Sigmoid colon (tissue), 7 donors: Measurements from ENCODE around the gene EXT2. TPM values are rescaled to one million over a fixed set of nuclear protein-coding genes. Genes with fewer than 3 reads are reported as not detected.

Experiments
- DNase-seq: peaks from one replicate; pipeline ENCODE4 v3.0.0-alpha.2; 2019
- H3K27ac ChIP-seq, 4 donors: fragments of 200-600 bp; sonication (generic); one replicate each; pipeline ENCODE4 v1.5.1; 2016 to 2019; ENCODE audit warnings: mild to moderate bottlenecking in 1 of 4
- H3K27me3 ChIP-seq, 3 donors: fragments of 200-600 bp; sonication (generic); one replicate each; pipeline ENCODE4 v1.5.1; 2019; ENCODE audit warnings: mild to moderate bottlenecking in 1 of 3
- H3K36me3 ChIP-seq, 4 donors: fragments of 200-600 bp; sonication (generic); one replicate each; pipeline ENCODE4 v1.5.1; 2016 to 2019
- H3K4me1 ChIP-seq, 4 donors: fragments of 200-600 bp; sonication (generic); one replicate each; pipeline ENCODE4 v1.5.1; 2017 to 2019
- H3K4me3 ChIP-seq, 4 donors: fragments of 200-600 bp; sonication (generic); one replicate each; pipeline ENCODE4 v1.5.1; 2017 to 2019; ENCODE audit warnings: mild to moderate bottlenecking in 2 of 4, moderate library complexity in 1 of 4
- H3K9me3 ChIP-seq, 4 donors: fragments of 200-600 bp in 3 of 4; sonication (generic) in 3 of 4; one replicate each; pipeline versions ENCODE4 v1.5.1 to v1.6.1; 2013 to 2019
- CTCF ChIP-seq, 4 experiments: fragments of 450-650 bp in 3 of 4; fragments of 200-600 bp in 1 of 4; IDR thresholded peaks; one replicate each; pipeline ENCODE4 v1.5.1; 2016 to 2019; ENCODE audit warnings: antibody characterized with exemption in 4 of 4, mild to moderate bottlenecking in 3 of 4, moderate library complexity in 2 of 4
- EP300 ChIP-seq, 4 donors: sonication (generic); formaldehyde crosslinking; IDR thresholded peaks; one replicate each; pipeline ENCODE4 v1.6.1; 2017; ENCODE audit warnings: antibody characterized with exemption in 4 of 4
- POLR2A ChIP-seq, 2 donors: fragments of 450-650 bp; IDR thresholded peaks; one replicate each; pipeline ENCODE4 v1.6.1; 2016; ENCODE audit warnings: antibody characterized with exemption in 2 of 2, mild to moderate bottlenecking in 2 of 2, moderate library complexity in 2 of 2
- POLR2AphosphoS5 ChIP-seq, 4 donors: sonication (generic); formaldehyde crosslinking; IDR thresholded peaks; one replicate each; pipeline ENCODE4 v1.6.1; 2017; ENCODE audit warnings: antibody characterized with exemption in 4 of 4
- WGBS, 2 donors: extraction: QIAGEN DNeasy Blood & Tissue Kit; methylation state at CpG; one replicate each; pipeline ENCODE4 v1.1.7; 2013; 5-methylcytosine and 5-hydroxymethylcytosine counted together
- intact Hi-C: fragments of 100-400 bp; cut with DNase I; formaldehyde crosslinking; loops from one replicate; pipeline ENCODE4 v1.15.1; 2023
- polyA plus RNA-seq, 3 donors: library from polyadenylated mRNA; stranded (reverse); fragments of 200-250 nt; gene quantifications; one replicate each; pipeline ENCODE4 v1.2.3, GENCODE V29; 2013
- total RNA-seq, 4 donors: library from RNA; depleted of rRNA; stranded (reverse); fragments of >200 nt; gene quantifications; one replicate each; pipeline ENCODE4 v1.1.0, GENCODE V29; 2016
- donor health status: healthy with polysubstance abuse.
- donor health status: Bipolar disorder and iron deficiency.
- donor health status: healthy.

EXT2 gene
- total and polyA plus RNA-seq, 7 donors, result 6.6 to 68.1 (median 46.3) TPM

DNA sequence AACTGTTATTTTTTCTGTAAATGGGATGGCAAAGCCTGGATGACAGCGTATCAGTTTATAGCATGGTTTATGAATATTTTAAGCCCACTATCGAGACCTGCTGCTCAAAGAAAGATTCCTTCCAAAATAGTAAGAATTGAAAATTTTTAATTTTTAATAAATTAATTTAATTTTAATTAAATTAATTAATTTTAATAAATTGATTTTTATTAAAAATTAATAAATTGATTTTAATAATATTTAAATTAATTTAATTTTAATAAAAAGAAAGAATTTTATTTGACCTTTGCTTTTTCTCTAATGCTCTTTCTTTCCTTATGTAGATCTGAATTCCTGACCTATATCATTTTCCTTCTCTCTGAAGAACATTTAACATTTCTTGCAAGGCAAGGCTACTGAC is 62.9 kb downstream of the EXT2 start:
- intact Hi-C loops, result no loop called here
- DNase-seq, result no peak
- WGBS, 2 donors, result 98 to 99% methylated on average over 2 of the region's 2 CpGs
- H3K9me3 ChIP-seq, result no peaks in the 10 kb centered on the region
- TF ChIP-seq CTCF (IDR thresholded peaks at IDR 0.05), result no peak
- no peak for TF ChIP-seq POLR2A (IDR thresholded peaks at IDR 0.05)
- TF ChIP-seq EP300 (IDR thresholded peaks at IDR 0.05), result no peak
- no peak for TF ChIP-seq POLR2AphosphoS5 (IDR thresholded peaks at IDR 0.05)
- H3K4me1 ChIP-seq, result no peaks in the 10 kb centered on the region
- H3K27me3 ChIP-seq, result no peaks in the 10 kb centered on the region
- no peak overlapping the region for H3K4me3 ChIP-seq
- no peak overlapping the region for H3K27ac ChIP-seq
- H3K36me3 ChIP-seq, result peaks cover 0 to 10% (median 0%) of the 10 kb centered on the region in 4 donors

- Histone ChIP-seq H3K9me3 (no peaks in the 10 kb centered on the region), H3K36me3 (peaks cover 0 to 10% (median 0%) of the 10 kb centered on the region in 4 donors), H3K4me1 (no peaks in the 10 kb centered on the region), H3K27me3 (no peaks in the 10 kb centered on the region), H3K4me3 (no peak overlapping the region), H3K27ac (no peak overlapping the region)
- intact Hi-C loops, result no loop called here
- DNase-seq, result no peak
- no peak for TF ChIP-seq CTCF (IDR thresholded peaks at IDR 0.05)
- no peak for TF ChIP-seq POLR2A (IDR thresholded peaks at IDR 0.05)
- no peak for TF ChIP-seq EP300 (IDR thresholded peaks at IDR 0.05)
- TF ChIP-seq POLR2AphosphoS5 (IDR thresholded peaks at IDR 0.05), result no peak
- WGBS, 2 donors, result 91 to 97% methylated on average over 1 of the region's 1 CpG
Observed at GRCh38 chr11:44159848-44160721, 64.6 kb downstream of the EXT2 start.

DNA sequence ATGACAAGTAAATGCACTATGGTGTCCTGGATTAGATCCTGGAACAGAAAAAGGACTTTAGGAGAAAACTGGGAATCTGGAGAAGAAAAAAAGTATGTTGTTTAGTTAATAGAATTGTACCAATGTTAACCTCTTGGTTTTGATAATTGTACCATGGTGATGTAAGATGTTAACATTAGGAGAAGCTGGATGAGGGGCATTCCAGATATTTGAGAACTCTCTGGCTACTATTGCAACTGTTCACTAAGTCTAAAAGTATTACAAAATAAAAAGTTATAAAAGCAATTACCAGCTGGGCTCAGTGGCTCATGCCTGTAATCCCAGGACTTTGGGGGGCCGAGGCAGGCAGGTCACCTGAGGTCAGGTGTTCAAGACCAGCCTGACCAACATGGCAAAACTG is 66.5 kb downstream of the EXT2 start:
- no peak for DNase-seq
- H3K4me3 ChIP-seq, result no peak overlapping the region
- TF ChIP-seq POLR2AphosphoS5 (IDR thresholded peaks at IDR 0.05), result no peak
- TF ChIP-seq CTCF (IDR thresholded peaks at IDR 0.05), result no peak
- intact Hi-C loops, result no loop called here
- H3K9me3 ChIP-seq, result no peaks in the 10 kb centered on the region
- 83 to 100% methylated on average over 1 of the region's 1 CpG for WGBS, 2 donors
- no peak overlapping the region for H3K27ac ChIP-seq
- H3K27me3 ChIP-seq, result no peaks in the 10 kb centered on the region
- H3K36me3 ChIP-seq, result peaks cover 0 to 10% (median 0%) of the 10 kb centered on the region in 4 donors
- peaks cover 0 to 16% (median 14%) of the 10 kb centered on the region in 4 donors for H3K4me1 ChIP-seq

DNA sequence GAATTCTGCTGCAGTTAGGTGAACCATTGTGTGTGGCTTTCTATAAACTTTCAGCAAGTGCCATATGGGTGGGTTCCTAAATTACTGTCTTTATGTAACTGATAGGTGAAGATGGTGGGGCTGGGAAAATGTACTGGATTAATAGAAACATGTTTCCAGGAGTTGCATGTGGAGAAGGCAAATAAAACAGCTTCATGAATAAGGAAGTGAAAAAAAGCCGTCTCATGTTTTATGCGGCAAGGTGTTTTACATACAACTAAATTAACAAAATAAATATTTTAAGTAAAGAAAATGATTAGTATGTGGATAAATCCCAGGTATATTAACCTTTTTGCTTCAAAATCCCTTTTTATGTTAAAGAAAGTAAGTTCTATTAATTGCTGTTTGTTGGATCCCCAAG is 67.2 kb downstream of the EXT2 start:
- Histone ChIP-seq H3K27ac (no peak overlapping the region), H3K9me3 (no peaks in the 10 kb centered on the region), H3K27me3 (no peaks in the 10 kb centered on the region), H3K36me3 (peaks cover 0 to 6% (median 0%) of the 10 kb centered on the region in 4 donors), H3K4me3 (no peak overlapping the region), H3K4me1 (peaks cover 0 to 23% (median 20%) of the 10 kb centered on the region in 4 donors)
- intact Hi-C loops, result no loop called here
- DNase-seq, result no peak
- 90 to 93% methylated on average over 2 of the region's 2 CpGs for WGBS, 2 donors
- TF ChIP-seq POLR2A (IDR thresholded peaks at IDR 0.05) (no peak), POLR2AphosphoS5 (IDR thresholded peaks at IDR 0.05) (no peak), CTCF (IDR thresholded peaks at IDR 0.05) (no peak), EP300 (IDR thresholded peaks at IDR 0.05) (no peak)
